ENCODE data around the gene IFI35. TPM values are rescaled to one million over a fixed set of nuclear protein-coding genes. Genes with fewer than 3 reads are reported as not detected.
"Not testable (repeated sequence)": the region's sequence is repeated elsewhere in the genome, so short reads cannot be mapped to it uniquely, and the experiment has no call there.

The IFI35 gene
- total RNA-seq, 1 experiment from 2014 or later, result 19.7 TPM

- no peak overlapping the region for H2AFZ ChIP-seq
- H4K20me1 ChIP-seq (ENCODE audit: insufficient read depth), result no peaks in the 10 kb centered on the region
- H3K79me2 ChIP-seq (ENCODE audit: low read depth), result peaks cover 16% of the 10 kb centered on the region
- peaks cover 8% of the 10 kb centered on the region; the same call in 1 of the 2 replicates for H3K4me1 ChIP-seq (replicated peaks; ENCODE audit: insufficient read depth)
- TF ChIP-seq EZH2 (IDR thresholded peaks at IDR 0.05; ENCODE audit: low read depth) (no peak), CTCF (conservative IDR thresholded peaks at IDR 0.05) (no peak)
- no peaks in the 10 kb centered on the region for H3K9me3 ChIP-seq (ENCODE audit: insufficient read depth, low read depth)
- POLR2A ChIA-PET (ENCODE audit: unreplicated experiment), result no interaction called here
- BruUV-seq (replicated peaks), result no TSS peak
- H3K27ac ChIP-seq, result no peak overlapping the region
- H3K36me3 ChIP-seq (ENCODE audit: low read depth), result no peaks in the 10 kb centered on the region
- H3K9me2 ChIP-seq (ENCODE audit: insufficient read depth), result no peaks in the 10 kb centered on the region
- no peak overlapping the region for H3K4me3 ChIP-seq
- no peak overlapping the region for H3K4me2 ChIP-seq
- no peak for DNase-seq
- intact Hi-C loops (cut with micrococcal nuclease; ENCODE audit: unreplicated experiment), result no loop called here
- peaks cover 28% of the 10 kb centered on the region; the same call in 1 of the 2 replicates for H3F3A ChIP-seq (ENCODE audit: insufficient read depth, low read depth)
- CTCF ChIA-PET, result no interaction called here
- H3K27me3 ChIP-seq (ENCODE audit: insufficient read depth, low read depth), result no peaks in the 10 kb centered on the region
These were observed 38.7 kb upstream of the IFI35 start for GRCh38 chr17:42967925-42968324.

GRCh38 chr17:42969001-42969581 is 37.5 kb upstream of the IFI35 start:
- intact Hi-C loops (cut with micrococcal nuclease; ENCODE audit: unreplicated experiment), result no loop called here
- no peaks in the 10 kb centered on the region for H3K4me1 ChIP-seq (replicated peaks; ENCODE audit: insufficient read depth)
- peaks cover 4% of the 10 kb centered on the region; the same call in 1 of the 2 replicates for H3K79me2 ChIP-seq (ENCODE audit: low read depth)
- no peak overlapping the region for H3K4me3 ChIP-seq
- H3K27ac ChIP-seq, result no peak overlapping the region
- no peak overlapping the region for H2AFZ ChIP-seq
- no peaks in the 10 kb centered on the region for H3K36me3 ChIP-seq (ENCODE audit: low read depth)
- H3K9me2 ChIP-seq (ENCODE audit: insufficient read depth), result no peaks in the 10 kb centered on the region
- ChIA-PET POLR2A (ENCODE audit: unreplicated experiment) (no interaction called here), CTCF (interaction anchor here (0.7 kb wide), 1 partner anchor 74 kb away, joined by 9 read pairs; no protein-coding TSS in a partner anchor)
- DNase-seq, result no peak
- TF ChIP-seq CTCF (conservative IDR thresholded peaks at IDR 0.05) (no peak), EZH2 (IDR thresholded peaks at IDR 0.05; ENCODE audit: low read depth) (no peak)
- H3K27me3 ChIP-seq (ENCODE audit: insufficient read depth, low read depth), result no peaks in the 10 kb centered on the region
- no peaks in the 10 kb centered on the region for H4K20me1 ChIP-seq (ENCODE audit: insufficient read depth)
- no TSS peak for BruUV-seq (replicated peaks)
- H3K9me3 ChIP-seq (ENCODE audit: insufficient read depth, low read depth), result no peaks in the 10 kb centered on the region
- H3K4me2 ChIP-seq, result no peak overlapping the region
- peaks cover 22% of the 10 kb centered on the region; the same call in 1 of the 2 replicates for H3F3A ChIP-seq (ENCODE audit: insufficient read depth, low read depth)

GRCh38 chr17:42971589-42971988 is 35.0 kb upstream of the IFI35 start:
- Histone ChIP-seq H3K4me1 (replicated peaks; ENCODE audit: insufficient read depth) (no peaks in the 10 kb centered on the region), H3K36me3 (ENCODE audit: low read depth) (no peaks in the 10 kb centered on the region), H2AFZ (no peak overlapping the region), H3K27me3 (ENCODE audit: insufficient read depth, low read depth) (no peaks in the 10 kb centered on the region), H3K79me2 (ENCODE audit: low read depth) (no peaks in the 10 kb centered on the region), H4K20me1 (ENCODE audit: insufficient read depth) (no peaks in the 10 kb centered on the region), H3K4me2 (no peak overlapping the region), H3K9me3 (ENCODE audit: insufficient read depth, low read depth) (no peaks in the 10 kb centered on the region), H3K9me2 (ENCODE audit: insufficient read depth) (no peaks in the 10 kb centered on the region), H3K4me3 (no peak overlapping the region), H3K27ac (no peak overlapping the region), H3F3A (ENCODE audit: insufficient read depth, low read depth) (peaks cover 15% of the 10 kb centered on the region; the same call in 1 of the 2 replicates)
- no peak for TF ChIP-seq CTCF (conservative IDR thresholded peaks at IDR 0.05)
- TF ChIP-seq EZH2 (IDR thresholded peaks at IDR 0.05; ENCODE audit: low read depth), result no peak
- BruUV-seq (replicated peaks), result no TSS peak
- DNase-seq, result no peak
- POLR2A ChIA-PET (ENCODE audit: unreplicated experiment), result interaction anchor here (1.0 kb wide), 1 partner anchor 239 kb away, joined by 4 read pairs; no protein-coding TSS in a partner anchor
- CTCF ChIA-PET, result no interaction called here
- intact Hi-C loops (cut with micrococcal nuclease; ENCODE audit: unreplicated experiment), result no loop called here

- H3K4me2 ChIP-seq; H3K36me3 ChIP-seq (ENCODE audit: low read depth); H2AFZ ChIP-seq; H3K4me3 ChIP-seq; H3K4me1 ChIP-seq (replicated peaks; ENCODE audit: insufficient read depth); H4K20me1 ChIP-seq (ENCODE audit: insufficient read depth); H3K27ac ChIP-seq; H3K9me3 ChIP-seq (ENCODE audit: insufficient read depth, low read depth); POLR2A ChIA-PET (ENCODE audit: unreplicated experiment); H3K27me3 ChIP-seq (ENCODE audit: insufficient read depth, low read depth); H3K79me2 ChIP-seq (ENCODE audit: low read depth); intact Hi-C loops (cut with micrococcal nuclease; ENCODE audit: unreplicated experiment); H3K9me2 ChIP-seq (ENCODE audit: insufficient read depth); CTCF ChIA-PET; BruUV-seq (replicated peaks); H3F3A ChIP-seq (ENCODE audit: insufficient read depth, low read depth); DNase-seq: not testable (repeated sequence)
These were observed 33.3 kb upstream of the IFI35 start for GRCh38 chr17:42973323-42973722.

Measured in PC-9 (cell line).